ENCODE data around the gene MOCS3. TPM values are rescaled to one million over a fixed set of nuclear protein-coding genes. Genes with fewer than 3 reads are reported as not detected.

MOCS3 gene
- total and polyA plus RNA-seq, 2 donors (not counting 1 experiment from before 2014, with no cell fraction given), result 0.91 to 7.6 TPM

- Histone ChIP-seq H3K4me3 (ENCODE audit: control extremely low read depth in 1 of 5, extremely low read depth in 1 of 5, insufficient read depth in 1 of 5, low read depth in 2 of 5, low read length in 4 of 5) (no peak overlapping the region), H3K36me3 (replicated peaks in 1 of 2; ENCODE audit: control extremely low read depth in 1 of 2, control insufficient read depth in 1 of 2, extremely low read depth in 1 of 2, insufficient read depth in 2 of 2, low read length in 1 of 2) (peaks cover 5 to 18% of the 10 kb centered on the region in 2 experiments), H3K9me3 (ENCODE audit: control extremely low read depth in 1 of 3, control insufficient read depth in 2 of 3, insufficient read depth in 1 of 3, low read length in 2 of 3) (no peaks in the 10 kb centered on the region), H3K9ac (ENCODE audit: low read length) (no peak overlapping the region), H2AFZ (ENCODE audit: insufficient read depth, low read depth, low read length, poor library complexity, severe bottlenecking) (no peak overlapping the region), H3K4me1 (ENCODE audit: control insufficient read depth in 2 of 2, insufficient read depth in 2 of 2, low read length in 2 of 2) (peaks cover 4 to 24% of the 10 kb centered on the region in 2 donors), H3K79me2 (ENCODE audit: control insufficient read depth, insufficient read depth, low read length) (peaks cover 100% of the 10 kb centered on the region), H3K4me2 (replicated peaks; ENCODE audit: low read depth, low read length, poor library complexity, severe bottlenecking) (no peak overlapping the region), H3K27ac (ENCODE audit: low read length in 2 of 2) (no peak overlapping the region), H4K20me1 (ENCODE audit: control insufficient read depth, insufficient read depth, low read length, poor library complexity, severe bottlenecking) (peaks cover 72% of the 10 kb centered on the region), H3K27me3 (replicated peaks in 1 of 4; ENCODE audit: control extremely low read depth in 1 of 4, control insufficient read depth in 3 of 4, insufficient read depth in 4 of 4, low read length in 3 of 4) (no peaks in the 10 kb centered on the region)
- no peaks in the 10 kb centered on the region for H3K9me3 Mint-ChIP-seq (ENCODE audit: insufficient read depth)
- no peaks in the 10 kb centered on the region for H3K27me3 Mint-ChIP-seq
- no peak overlapping the region for H3K4me3 Mint-ChIP-seq
- peaks cover 64% of the 10 kb centered on the region for H3K4me1 Mint-ChIP-seq
- POLR2A ChIA-PET, result interaction anchor here (0.9 to 1.1 kb wide), 2 partner anchors 12 to 15 kb away, joined by 3 to 6 read pairs; no protein-coding TSS in a partner anchor
- ATAC-seq (ENCODE audit: low read depth) (no peak), DNase-seq (no peak)
- H3K27ac Mint-ChIP-seq, result peak overlapping the region; percentile 1
- TF ChIP-seq EZH2 (IDR thresholded peaks at IDR 0.05; ENCODE audit: borderline replicate concordance, insufficient read depth, low read depth, low read length, poor library complexity, severe bottlenecking), result no peak
- TF ChIP-seq, protein P1, sequence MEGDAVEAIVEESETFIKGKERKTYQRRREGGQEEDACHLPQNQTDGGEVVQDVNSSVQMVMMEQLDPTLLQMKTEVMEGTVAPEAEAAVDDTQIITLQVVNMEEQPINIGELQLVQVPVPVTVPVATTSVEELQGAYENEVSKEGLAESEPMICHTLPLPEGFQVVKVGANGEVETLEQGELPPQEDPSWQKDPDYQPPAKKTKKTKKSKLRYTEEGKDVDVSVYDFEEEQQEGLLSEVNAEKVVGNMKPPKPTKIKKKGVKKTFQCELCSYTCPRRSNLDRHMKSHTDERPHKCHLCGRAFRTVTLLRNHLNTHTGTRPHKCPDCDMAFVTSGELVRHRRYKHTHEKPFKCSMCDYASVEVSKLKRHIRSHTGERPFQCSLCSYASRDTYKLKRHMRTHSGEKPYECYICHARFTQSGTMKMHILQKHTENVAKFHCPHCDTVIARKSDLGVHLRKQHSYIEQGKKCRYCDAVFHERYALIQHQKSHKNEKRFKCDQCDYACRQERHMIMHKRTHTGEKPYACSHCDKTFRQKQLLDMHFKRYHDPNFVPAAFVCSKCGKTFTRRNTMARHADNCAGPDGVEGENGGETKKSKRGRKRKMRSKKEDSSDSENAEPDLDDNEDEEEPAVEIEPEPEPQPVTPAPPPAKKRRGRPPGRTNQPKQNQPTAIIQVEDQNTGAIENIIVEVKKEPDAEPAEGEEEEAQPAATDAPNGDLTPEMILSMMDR (IDR thresholded peaks at IDR 0.05), result no peak
- intact Hi-C loops (cut with micrococcal nuclease), result loop anchor here (2.0 kb wide), 1 partner anchor 15 kb away; no protein-coding TSS in a partner anchor
- no CpG with 5 or more reads among the region's 3 CpGs for WGBS (ENCODE audit: insufficient coverage)
- CTCF ChIA-PET, result no interaction called here
These were observed 49.2 kb upstream of the MOCS3 start for GRCh38 chr20:50909413-50909812.

GRCh38 chr20:50911030-50911429 is 47.6 kb upstream of the MOCS3 start:
- intact Hi-C loops (cut with micrococcal nuclease), result no loop called here
- ChIA-PET CTCF (interaction anchor here (1.6 to 2.4 kb wide), 2 partner anchors 11 to 120 kb away, joined by 6 read pairs; no protein-coding TSS in a partner anchor), POLR2A (no interaction called here)
- Histone ChIP-seq H3K79me2 (ENCODE audit: control insufficient read depth, insufficient read depth, low read length) (peaks cover 100% of the 10 kb centered on the region), H3K4me2 (replicated peaks; ENCODE audit: low read depth, low read length, poor library complexity, severe bottlenecking) (no peak overlapping the region), H3K27me3 (replicated peaks in 1 of 4; ENCODE audit: control extremely low read depth in 1 of 4, control insufficient read depth in 3 of 4, insufficient read depth in 4 of 4, low read length in 3 of 4) (no peaks in the 10 kb centered on the region), H3K4me3 (ENCODE audit: control extremely low read depth in 1 of 5, extremely low read depth in 1 of 5, insufficient read depth in 1 of 5, low read depth in 2 of 5, low read length in 4 of 5) (no peak overlapping the region), H3K9ac (ENCODE audit: low read length) (no peak overlapping the region), H3K27ac (ENCODE audit: low read length in 2 of 2) (no peak overlapping the region), H2AFZ (ENCODE audit: insufficient read depth, low read depth, low read length, poor library complexity, severe bottlenecking) (no peak overlapping the region), H4K20me1 (ENCODE audit: control insufficient read depth, insufficient read depth, low read length, poor library complexity, severe bottlenecking) (peaks cover 67% of the 10 kb centered on the region), H3K9me3 (ENCODE audit: control extremely low read depth in 1 of 3, control insufficient read depth in 2 of 3, insufficient read depth in 1 of 3, low read length in 2 of 3) (no peaks in the 10 kb centered on the region), H3K36me3 (replicated peaks in 1 of 2; ENCODE audit: control extremely low read depth in 1 of 2, control insufficient read depth in 1 of 2, extremely low read depth in 1 of 2, insufficient read depth in 2 of 2, low read length in 1 of 2) (peaks cover 5 to 14% of the 10 kb centered on the region in 2 experiments), H3K4me1 (ENCODE audit: control insufficient read depth in 2 of 2, insufficient read depth in 2 of 2, low read length in 2 of 2) (peaks cover 10 to 25% of the 10 kb centered on the region in 2 donors)
- Mint-ChIP-seq H3K4me3 (no peak overlapping the region), H3K9me3 (ENCODE audit: insufficient read depth) (no peaks in the 10 kb centered on the region), H3K27ac (peak overlapping the region; percentile 41), H3K27me3 (no peaks in the 10 kb centered on the region), H3K4me1 (peaks cover 66% of the 10 kb centered on the region)
- ATAC-seq (ENCODE audit: low read depth) (no peak), DNase-seq (no peak)
- TF ChIP-seq, protein P1 (IDR thresholded peaks at IDR 0.05), result no peak
- no peak for TF ChIP-seq EZH2 (IDR thresholded peaks at IDR 0.05; ENCODE audit: borderline replicate concordance, insufficient read depth, low read depth, low read length, poor library complexity, severe bottlenecking)
- WGBS (ENCODE audit: insufficient coverage), result no CpG with 5 or more reads among the region's 3 CpGs

All from B cell (primary cell).